Raji (cell line): ENCODE measurements around the gene RBBP8.

ENCODE experiments used
- POLR2A ChIP-seq: IDR thresholded peaks from 2 replicates; pipeline ENCODE4 v1.6.1; 2011; ENCODE audit warnings: low read depth, low read length, control low read depth; ENCODE audit not compliant: insufficient read depth

RBBP8 gene

GRCh38 chr18:23032030-23032582 is 99.0 kb downstream of the RBBP8 start:
- no peak for TF ChIP-seq POLR2A

DNA sequence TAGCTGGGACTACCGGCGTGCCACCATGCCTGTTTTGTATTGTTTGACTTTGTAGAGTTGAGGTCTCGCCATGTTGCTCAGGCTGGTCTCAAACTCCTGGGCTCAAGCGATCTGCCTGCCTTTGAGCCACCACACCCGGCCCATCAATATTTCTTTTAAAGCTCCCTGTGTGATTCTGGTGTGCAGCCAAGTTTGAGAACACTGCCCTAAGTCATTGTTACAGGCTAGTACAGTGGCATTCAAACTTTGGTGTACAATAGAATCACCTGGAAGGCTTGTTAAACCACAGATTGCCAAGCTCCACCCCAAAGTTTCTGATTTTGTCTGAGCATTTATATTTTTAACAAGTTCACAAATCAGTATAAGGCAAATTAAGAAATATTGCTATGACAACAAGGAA is 99.9 kb downstream of the RBBP8 start:
- no peak for TF ChIP-seq POLR2A

DNA sequence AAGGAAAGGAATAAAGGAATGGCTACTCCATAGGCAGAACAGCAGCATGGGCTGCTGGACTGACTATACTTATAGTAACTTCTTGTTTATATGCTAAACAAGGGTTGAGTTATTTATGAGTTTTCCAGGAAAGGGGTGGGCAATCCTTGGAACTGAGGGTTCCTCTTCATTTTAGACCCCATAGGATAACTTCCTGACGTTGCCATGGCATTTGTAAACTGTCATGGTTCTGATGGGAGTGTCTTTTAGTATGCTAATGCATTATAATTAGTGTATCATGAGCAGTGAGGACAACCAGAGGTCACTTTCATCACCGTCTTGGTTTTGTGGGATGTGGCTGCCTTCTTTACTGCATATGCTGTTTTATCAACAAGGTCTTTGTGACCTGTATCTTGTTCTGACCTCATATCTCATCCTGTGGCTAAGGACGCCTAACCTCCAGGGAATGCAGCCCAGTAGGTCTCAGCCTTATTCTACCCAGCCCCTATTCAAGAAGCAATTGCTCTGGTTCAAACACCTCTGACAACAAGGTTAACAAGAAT is 103.6 kb downstream of the RBBP8 start:
- no peak for TF ChIP-seq POLR2A

- no peak for TF ChIP-seq POLR2A
These were observed 104.5 kb downstream of the RBBP8 start for GRCh38 chr18:23037646-23038045.

- TF ChIP-seq POLR2A: no peak
These were observed 105.6 kb downstream of the RBBP8 start for GRCh38 chr18:23038712-23039111.

DNA sequence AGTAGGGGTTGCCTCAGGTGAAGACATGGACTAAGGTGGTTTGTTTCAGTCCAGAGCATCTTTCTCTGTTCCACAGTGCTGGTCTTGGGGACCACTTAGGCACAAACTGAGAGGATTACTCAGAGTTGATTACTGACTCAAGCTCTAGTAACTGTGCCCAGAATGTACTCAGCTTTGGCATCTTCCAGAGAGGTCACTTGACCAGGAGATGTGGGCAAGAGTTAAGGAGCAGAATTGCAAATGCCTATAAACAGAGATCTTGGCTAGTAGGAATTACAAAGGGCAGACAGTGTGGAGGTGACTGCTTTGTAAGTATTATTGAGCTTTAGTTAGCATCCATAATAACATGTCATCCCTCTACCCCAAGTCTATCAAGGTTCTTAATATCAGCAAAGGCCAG is 109.0 kb downstream of the RBBP8 start:
- no peak for TF ChIP-seq POLR2A

DNA sequence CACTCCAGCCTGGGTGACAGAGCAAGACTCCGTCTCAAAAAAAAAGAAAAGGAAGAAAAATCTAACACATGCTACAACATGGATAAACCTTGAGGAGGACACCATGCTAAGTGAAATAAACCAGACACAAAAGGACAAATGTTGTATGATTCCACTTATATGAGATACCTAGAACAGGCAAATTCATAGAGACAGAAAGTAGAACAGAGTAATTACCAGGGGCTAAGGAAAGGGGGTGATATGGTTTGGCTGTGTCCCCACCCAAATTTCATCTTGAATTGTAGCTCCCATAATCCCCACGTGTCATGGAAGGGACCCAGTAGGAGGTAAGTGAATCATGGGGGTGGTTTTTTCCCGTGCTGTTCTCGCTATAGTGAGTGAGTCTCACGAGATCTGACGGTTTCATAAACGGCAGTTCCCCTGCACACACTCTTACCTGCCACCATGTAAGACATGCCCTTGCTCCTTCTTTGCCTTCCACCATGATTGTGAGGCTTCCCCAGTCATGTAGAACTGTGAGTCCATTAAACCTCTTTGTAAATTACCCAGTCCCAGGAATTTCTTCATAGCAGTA is 110.8 kb downstream of the RBBP8 start:
- no peak for TF ChIP-seq POLR2A

DNA sequence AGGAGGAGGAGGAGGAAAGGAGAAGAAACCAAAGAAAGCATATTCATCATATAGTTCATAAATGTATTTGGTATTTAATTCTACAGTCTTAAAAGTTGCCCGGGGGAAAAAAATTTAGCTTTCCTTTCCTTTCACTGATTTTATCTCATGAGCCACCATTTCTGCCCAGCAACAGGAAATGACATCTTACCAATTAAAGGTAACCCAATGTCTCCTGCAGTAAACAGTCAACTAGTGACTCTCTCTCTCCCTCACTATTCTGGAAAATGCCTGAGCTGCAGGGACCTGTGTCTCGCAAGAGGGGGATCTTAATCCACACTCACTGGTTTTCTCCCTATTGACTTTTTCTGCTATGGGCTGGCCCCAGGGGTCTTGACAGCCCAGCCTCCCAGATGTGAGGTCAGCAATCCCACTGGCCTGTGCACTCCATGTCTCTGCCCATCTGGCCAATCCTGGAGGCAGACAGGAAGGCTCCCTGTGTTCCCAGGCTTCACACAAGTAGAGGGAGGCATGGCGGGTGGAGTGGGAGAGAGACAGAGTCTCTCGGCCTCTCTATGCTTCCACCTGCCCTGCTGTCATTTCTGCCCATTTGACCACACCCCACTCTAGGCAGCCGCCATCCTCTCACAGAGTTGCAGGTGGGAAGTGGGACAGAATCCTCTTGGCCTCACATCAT is 116.7 kb downstream of the RBBP8 start:
- TF ChIP-seq POLR2A: no peak

- no peak for TF ChIP-seq POLR2A
These were observed 120.8 kb downstream of the RBBP8 start for GRCh38 chr18:23053776-23054457.

DNA sequence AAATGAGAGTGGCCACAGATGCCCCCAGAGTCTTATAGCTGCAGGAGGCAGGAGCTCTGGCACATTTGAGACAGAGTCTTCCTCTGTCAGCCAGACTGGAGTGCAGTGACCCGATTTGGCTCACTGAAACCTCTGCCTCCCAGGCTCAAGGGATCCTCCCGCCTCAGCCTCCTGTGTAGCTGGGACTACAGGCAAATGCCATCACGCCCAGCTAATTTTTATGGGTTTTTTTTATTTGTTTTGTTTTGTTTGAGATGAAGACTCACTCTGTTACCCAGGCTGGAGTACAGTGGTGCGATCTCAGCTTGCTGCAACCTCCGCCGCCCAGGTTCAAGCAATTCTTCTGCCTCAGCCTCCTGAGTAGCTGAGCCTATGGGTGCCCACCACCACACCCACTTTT is 121.4 kb downstream of the RBBP8 start:
- no peak for TF ChIP-seq POLR2A

GRCh38 chr18:23056315-23056714 is 123.2 kb downstream of the RBBP8 start:
- no peak for TF ChIP-seq POLR2A

- no peak for TF ChIP-seq POLR2A
These were observed 124.0 kb downstream of the RBBP8 start for GRCh38 chr18:23057096-23057495.

GRCh38 chr18:23058746-23059415 is 125.8 kb downstream of the RBBP8 start:
- no peak for TF ChIP-seq POLR2A

DNA sequence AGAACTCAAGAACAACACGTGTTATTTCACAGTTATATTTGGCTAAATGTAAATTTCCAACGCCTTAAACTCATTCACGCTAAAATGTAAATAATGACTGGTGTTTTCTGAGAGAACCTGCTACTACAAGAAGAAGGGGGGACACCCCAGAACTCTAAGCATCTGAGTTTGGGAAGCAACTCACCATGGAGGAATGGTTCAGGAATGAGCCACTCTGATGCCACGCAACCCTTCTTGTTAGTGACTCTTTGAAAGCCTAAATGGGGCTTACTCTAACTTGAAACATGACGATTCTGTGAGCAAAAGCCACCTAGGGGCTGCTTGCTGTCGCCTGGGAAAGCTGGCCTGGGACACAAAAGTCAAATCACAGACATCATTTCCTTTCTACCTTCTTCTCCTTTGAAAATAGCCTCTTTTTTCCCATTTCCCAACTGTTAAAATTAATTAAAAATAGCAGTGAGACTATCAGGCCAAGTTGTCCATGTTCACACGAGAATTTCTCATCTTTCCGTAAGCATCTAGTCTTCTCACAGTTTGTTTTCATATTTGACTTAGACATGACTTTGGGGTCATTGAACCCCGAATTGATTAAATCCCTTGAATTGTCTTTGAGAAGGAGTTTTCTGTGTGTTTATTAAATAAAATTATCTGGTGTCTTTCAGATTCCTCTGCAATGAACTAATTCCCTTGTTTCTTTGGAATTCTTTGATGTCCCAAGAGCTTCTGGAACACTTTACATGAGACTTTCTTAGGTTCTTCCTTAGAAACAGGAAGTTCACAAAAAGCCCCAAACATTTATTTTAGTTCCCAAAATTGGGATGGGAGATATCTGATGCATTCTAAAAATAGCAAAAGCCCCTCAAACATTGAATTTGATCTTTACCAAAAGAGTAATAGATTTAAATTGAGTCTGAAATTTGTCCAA is 126.7 kb downstream of the RBBP8 start:
- TF ChIP-seq POLR2A: no peak
